PC-9 (cell line): ENCODE data around the gene USF1. TPM values are rescaled to one million over a fixed set of nuclear protein-coding genes. Genes with fewer than 3 reads are reported as not detected.

ENCODE experiments used
- BruUV-seq: library from RNA; stranded (reverse); fragments of 400-500 nt; replicated peaks from 2 replicates; lab custom pipeline; 2021; lab: Mats Ljungman, UMichigan
- CTCF ChIA-PET: fragments of 300-600 bp; sonication (Branson Sonifier 250); formaldehyde crosslinking; loops from one replicate; lab custom pipeline; 2022; ENCODE audit warnings: antibody characterized with exemption; lab: Charles Lee
- POLR2A ChIA-PET: fragments of 300-600 bp; sonication (Branson Sonifier 250); formaldehyde crosslinking; loops from one replicate; lab custom pipeline; 2022; ENCODE audit warnings: antibody characterized with exemption; ENCODE audit not compliant: unreplicated experiment; lab: Charles Lee
- DNase-seq, 2 experiments: peaks; one replicate each; pipeline versions ENCODE4 v3.0.0 to v3.0.0-alpha.2; 2015 to 2022; ENCODE audit warnings: mixed read lengths in 1 of 2
- H2AFZ ChIP-seq: fragments of 200-600 bp; sonication (generic); 2 replicates; pipeline ENCODE4 v1.8.1; 2017; ENCODE audit warnings: antibody characterized with exemption
- H3F3A ChIP-seq: fragments of 200-600 bp; sonication (generic); 2 replicates; pipeline ENCODE4 v1.8.1; 2017; ENCODE audit warnings: antibody characterized with exemption, mild to moderate bottlenecking, low read depth; ENCODE audit not compliant: insufficient read depth
- H3K27ac ChIP-seq: fragments of 200-600 bp; sonication (generic); 2 replicates; pipeline ENCODE4 v1.6.1; 2016; ENCODE audit warnings: mixed run types
- H3K27me3 ChIP-seq: fragments of 200-600 bp; sonication (generic); 2 replicates; pipeline ENCODE4 v1.6.1; 2016; ENCODE audit warnings: low read depth, mixed run types; ENCODE audit not compliant: insufficient read depth
- H3K36me3 ChIP-seq: fragments of 200-600 bp; sonication (generic); 2 replicates; pipeline ENCODE4 v1.6.1; 2016; ENCODE audit warnings: low read depth, mixed run types
- H3K4me1 ChIP-seq: fragments of 200-600 bp; sonication (generic); replicated peaks from 2 replicates; pipeline ENCODE4 v1.6.1; 2016; ENCODE audit warnings: mixed run types; ENCODE audit not compliant: insufficient read depth
- H3K4me2 ChIP-seq: fragments of 200-600 bp; sonication (generic); 2 replicates; pipeline ENCODE4 v1.6.1; 2017; ENCODE audit warnings: mixed run types
- H3K4me3 ChIP-seq: fragments of 200-600 bp; sonication (generic); 2 replicates; pipeline ENCODE4 v1.6.1; 2016; ENCODE audit warnings: mixed run types
- H3K79me2 ChIP-seq: fragments of 200-600 bp; sonication (generic); 2 replicates; pipeline ENCODE4 v1.6.1; 2017; ENCODE audit warnings: low read depth, mixed run types
- H3K9me2 ChIP-seq: fragments of 200-600 bp; sonication (generic); 2 replicates; pipeline ENCODE4 v1.8.1; 2017; ENCODE audit warnings: mild to moderate bottlenecking; ENCODE audit not compliant: insufficient read depth
- H3K9me3 ChIP-seq: fragments of 200-600 bp; sonication (generic); 2 replicates; pipeline ENCODE4 v1.8.1; 2016; ENCODE audit warnings: low read depth; ENCODE audit not compliant: insufficient read depth
- H4K20me1 ChIP-seq: fragments of 200-600 bp; sonication (generic); 2 replicates; pipeline ENCODE4 v1.8.1; 2017; ENCODE audit not compliant: insufficient read depth
- CTCF ChIP-seq: fragments of 200-600 bp; sonication (generic); conservative IDR thresholded peaks from 2 replicates; pipeline ENCODE4 v1.6.1; 2017; ENCODE audit warnings: mixed run types, antibody characterized with exemption, mild to moderate bottlenecking, moderate library complexity
- EZH2 ChIP-seq: fragments of 200-600 bp; sonication (generic); IDR thresholded peaks from 2 replicates; pipeline ENCODE4 v1.8.0; 2017; ENCODE audit warnings: antibody characterized with exemption, low read depth
- intact Hi-C: fragments of 100-400 bp; cut with micrococcal nuclease; formaldehyde crosslinking; loops from one replicate; pipeline ENCODE4 v1.10.0; 2022; ENCODE audit not compliant: unreplicated experiment
- total RNA-seq: library from RNA; stranded (reverse); gene quantifications from 2 replicates; pipeline ENCODE4 v1.2.3, GENCODE V29; 2021

The USF1 gene
- total RNA-seq, 1 experiment from 2014 or later: 43.2 TPM

- Histone ChIP-seq H3K79me2 (no peaks in the 10 kb centered on the region), H3K4me3 (no peak overlapping the region), H3K4me2 (no peak overlapping the region), H2AFZ (no peak overlapping the region), H3K36me3 (no peaks in the 10 kb centered on the region), H4K20me1 (no peaks in the 10 kb centered on the region), H3K27ac (no peak overlapping the region), H3K27me3 (no peaks in the 10 kb centered on the region), H3F3A (no peaks in the 10 kb centered on the region; the same call in none of the 2 replicates), H3K9me3 (no peaks in the 10 kb centered on the region), H3K4me1 (no peaks in the 10 kb centered on the region), H3K9me2 (no peaks in the 10 kb centered on the region)
- TF ChIP-seq EZH2 (no peak), CTCF (peak; percentile 79)
- intact Hi-C loops: loop anchor here (1.0 kb wide), 1 partner anchor 25 kb away; no protein-coding TSS in a partner anchor
- DNase-seq: peak in 1 of 2 experiments; percentile 50
- ChIA-PET CTCF (interaction anchor here (0.6 to 1.0 kb wide), 4 partner anchors 25 to 36 kb away, joined by 3 to 6 read pairs (median 4); no protein-coding TSS in a partner anchor), POLR2A (interaction anchor here (0.7 kb wide), 1 partner anchor 17 kb away, joined by 3 read pairs; the partner anchor contains the start of gene NECTIN4)
- no TSS peak for BruUV-seq
These were observed 26.2 kb upstream of the USF1 start for GRCh38 chr1:161071886-161072371.

GRCh38 chr1:161070761-161071160, 25.0 kb upstream of the USF1 start:
- no peak for DNase-seq
- POLR2A ChIA-PET: interaction anchor here (0.5 kb wide), 1 partner anchor 13 kb away, joined by 6 read pairs; no protein-coding TSS in a partner anchor
- H3F3A ChIP-seq: no peaks in the 10 kb centered on the region; the same call in none of the 2 replicates
- BruUV-seq: no TSS peak
- no peaks in the 10 kb centered on the region for H3K27me3 ChIP-seq
- no peaks in the 10 kb centered on the region for H3K9me3 ChIP-seq
- TF ChIP-seq CTCF (no peak), EZH2 (no peak)
- no peaks in the 10 kb centered on the region for H3K79me2 ChIP-seq
- H2AFZ ChIP-seq: no peak overlapping the region
- no peak overlapping the region for H3K4me3 ChIP-seq
- H3K9me2 ChIP-seq: no peaks in the 10 kb centered on the region
- H4K20me1 ChIP-seq: no peaks in the 10 kb centered on the region
- no peak overlapping the region for H3K27ac ChIP-seq
- CTCF ChIA-PET: no interaction called here
- no peak overlapping the region for H3K4me2 ChIP-seq
- intact Hi-C loops: no loop called here
- H3K4me1 ChIP-seq: no peaks in the 10 kb centered on the region
- no peaks in the 10 kb centered on the region for H3K36me3 ChIP-seq

GRCh38 chr1:161069731-161070270, 24.0 kb upstream of the USF1 start, which contains the start of gene ARHGAP30:
TSS of gene ARHGAP30 (minus strand) at chr1:161069891. CDS start at chr1:161069624, 267 bp downstream.
- no peak within 1 kb of the TSS for H2AFZ ChIP-seq
- intact Hi-C loops: no loop called here
- H3F3A ChIP-seq: no peaks in the 10 kb centered on the region; the same call in none of the 2 replicates
- H3K27me3 ChIP-seq: no peaks in the 10 kb centered on the region
- no peak for TF ChIP-seq EZH2
- TF ChIP-seq CTCF: no peak
- no TSS peak for BruUV-seq
- no peak for DNase-seq
- H3K79me2 ChIP-seq: no peaks in the 10 kb centered on the region
- no peaks in the 10 kb centered on the region for H4K20me1 ChIP-seq
- H3K9me3 ChIP-seq: no peaks in the 10 kb centered on the region
- ChIA-PET CTCF (no interaction called here), POLR2A (no interaction called here)
- H3K9me2 ChIP-seq: no peaks in the 10 kb centered on the region
- H3K36me3 ChIP-seq: no peaks in the 10 kb centered on the region
- H3K4me3 ChIP-seq: no peak within 1 kb of the TSS
- no peaks in the 10 kb centered on the region for H3K4me1 ChIP-seq
- H3K27ac ChIP-seq: no peak within 1 kb of the TSS
- H3K4me2 ChIP-seq: no peak within 1 kb of the TSS
